HepG2 (cell line): ENCODE data around the gene ZG16B. TPM values are rescaled to one million over a fixed set of nuclear protein-coding genes. Genes with fewer than 3 reads are reported as not detected.

Experiments used
- ATAC-seq: fragments of 200-7000 bp; cut with Tn5 transposase; 3 replicates; pipeline ENCODE4 v1.9.1; 2020; ENCODE audit warnings: mild to moderate bottlenecking, moderate library complexity
- BruUV-seq: library from RNA; stranded (reverse); fragments of 400-500 nt; replicated peaks from 2 replicates; lab custom pipeline; 2021; lab: Mats Ljungman, UMichigan
- CTCF ChIA-PET: fragments of 300-600 bp; formaldehyde crosslinking; extraction: SDS; loops from one replicate; lab custom pipeline; 2021; ENCODE audit warnings: low total read pairs, inconsistent platforms, low intra/inter-chr PET ratio; lab: Yijun Ruan, JAX
- POLR2A ChIA-PET: fragments of 350-600 bp; sonication (Branson Sonifier 250); formaldehyde crosslinking; loops from one replicate; lab custom pipeline; 2020; ENCODE audit warnings: antibody characterized with exemption, inconsistent platforms; lab: Yijun Ruan, JAX
- DNase-seq: peaks from one replicate; pipeline ENCODE4 v3.0.0-alpha.2; 2015; ENCODE audit warnings: low spot score
- FAIRE-seq: peaks from 3 replicates; lab custom pipeline; 2011; peaks lifted over from hg19 to GRCh38; lab: Jason Lieb, UNC
- H2AFZ ChIP-seq: one replicate; pipeline ENCODE4 v1.6.1; 2011; ENCODE audit warnings: low read length, inconsistent platforms
- H3K27ac ChIP-seq: fragments of 300-600 bp; 3 replicates; pipeline ENCODE4 v1.8.0; 2011; ENCODE audit warnings: mixed run types, mild to moderate bottlenecking, mixed read lengths, low read length, inconsistent platforms; ENCODE audit not compliant: insufficient read depth; ENCODE audit errors: extremely low read length
- H3K27me3 ChIP-seq, 2 experiments: fragments of 200-600 bp in 1 of 2; 2 replicates in 1 of 2; 3 replicates in 1 of 2; pipeline versions ENCODE4 v1.6.0 to v1.8.0; 2011; ENCODE audit warnings: low read length in 2 of 2, mild to moderate bottlenecking in 2 of 2, moderate library complexity in 2 of 2, inconsistent platforms in 1 of 2; ENCODE audit not compliant: insufficient read depth in 2 of 2, control insufficient read depth in 1 of 2
- H3K36me3 ChIP-seq, 2 experiments: fragments of 200-600 bp in 1 of 2; replicated peaks in 1 of 2; 2 replicates in 1 of 2; 3 replicates in 1 of 2; pipeline versions ENCODE4 v1.5.1 to v1.8.0; 2011; ENCODE audit warnings: low read length in 2 of 2, inconsistent platforms in 1 of 2; ENCODE audit not compliant: insufficient read depth in 2 of 2, control insufficient read depth in 1 of 2
- H3K4me1 ChIP-seq: 2 replicates; pipeline ENCODE4 v1.5.1; 2012; ENCODE audit warnings: low read length, inconsistent platforms; ENCODE audit not compliant: insufficient read depth
- H3K4me2 ChIP-seq: 2 replicates; pipeline ENCODE4 v1.6.0; 2011; ENCODE audit warnings: low read depth, low read length, inconsistent platforms
- H3K4me3 ChIP-seq, 3 experiments: fragments of 200-600 bp in 1 of 3; sonication (generic), shearing (Covaris generic) in 1 of 3; replicated peaks in 1 of 3; 2 replicates each; pipeline ENCODE4 v1.5.1; 2011 to 2016; ENCODE audit warnings: low read length in 3 of 3, inconsistent platforms in 2 of 3, low read depth in 2 of 3, mild to moderate bottlenecking in 2 of 3, control low read depth in 1 of 3, mixed read lengths in 1 of 3; ENCODE audit not compliant: insufficient read depth in 1 of 3
- H3K79me2 ChIP-seq: one replicate; pipeline ENCODE4 v1.6.1; 2011; ENCODE audit warnings: low read length, inconsistent platforms; ENCODE audit not compliant: insufficient read depth
- H3K9ac ChIP-seq: 2 replicates; pipeline ENCODE4 v1.6.0; 2011; ENCODE audit warnings: mild to moderate bottlenecking, low read depth, low read length, inconsistent platforms; ENCODE audit not compliant: insufficient read depth
- H3K9me3 ChIP-seq: 2 replicates; pipeline ENCODE4 v1.5.1; 2012; ENCODE audit warnings: mild to moderate bottlenecking, low read length
- H4K20me1 ChIP-seq: 2 replicates; pipeline ENCODE4 v1.6.0; 2011; ENCODE audit warnings: inconsistent platforms, mild to moderate bottlenecking, low read length, moderate library complexity; ENCODE audit not compliant: insufficient read depth
- RBM22 ChIP-seq: fragments of 200-400 bp; formaldehyde crosslinking; optimal IDR thresholded peaks from 2 replicates; pipeline ENCODE3; 2017; ENCODE audit warnings: mild to moderate bottlenecking, low read length, moderate library complexity
- SMAD9 ChIP-seq: sonication (generic); formaldehyde crosslinking; IDR thresholded peaks from 2 replicates; pipeline ENCODE4 v1.5.1; 2020; ENCODE audit warnings: mild to moderate bottlenecking, missing genetic modification reagents
- TRIM24 ChIP-seq: sonication (generic); formaldehyde crosslinking; IDR thresholded peaks from 2 replicates; pipeline ENCODE4 v1.8.0; 2022; ENCODE audit warnings: mild to moderate bottlenecking, missing genetic modification reagents
- XRCC5 ChIP-seq: fragments of 200-400 bp; formaldehyde crosslinking; optimal IDR thresholded peaks from 2 replicates; pipeline ENCODE3; 2017; ENCODE audit warnings: mild to moderate bottlenecking, low read length
- ZBTB21 ChIP-seq: sonication (generic); formaldehyde crosslinking; IDR thresholded peaks from 2 replicates; pipeline ENCODE4 v1.4.0; 2020; ENCODE audit warnings: missing genetic modification reagents
- ZFP36 ChIP-seq: fragments of 150-350 bp; IDR thresholded peaks from 2 replicates; pipeline ENCODE4 v1.6.1; 2018; ENCODE audit warnings: borderline replicate concordance, low read length, low read depth; ENCODE audit not compliant: partially characterized antibody
- ZNF20 ChIP-seq: sonication (generic); formaldehyde crosslinking; IDR thresholded peaks from 2 replicates; pipeline ENCODE4 v1.4.0; 2020; ENCODE audit warnings: mild to moderate bottlenecking, moderate library complexity, missing genetic modification reagents
- ZNF572 ChIP-seq: sonication (generic); formaldehyde crosslinking; IDR thresholded peaks from 2 replicates; pipeline ENCODE4 v1.5.1; 2020; ENCODE audit warnings: mild to moderate bottlenecking, missing genetic modification reagents
- ZNF605 ChIP-seq: sonication (generic); formaldehyde crosslinking; IDR thresholded peaks from 2 replicates; pipeline ENCODE4 v1.8.0; 2022; ENCODE audit warnings: mild to moderate bottlenecking, missing genetic modification reagents
- WGBS: methylation state at CpG from one replicate; pipeline ENCODE4 v1.1.6; 2017; ENCODE audit warnings: low lambda C conversion rate; 5-methylcytosine and 5-hydroxymethylcytosine counted together
- in situ Hi-C: cut with HindIII; loops from 2 replicates; pipeline ENCODE4 v1.10.0; 2017; ENCODE audit warnings: low pct_unique_long_range_greater_than_20kb; ENCODE audit not compliant: extremely low pct_ligation_motif_present
- intact Hi-C: fragments of 100-400 bp; cut with micrococcal nuclease; formaldehyde crosslinking; loops from one replicate; pipeline ENCODE4 v1.10.0; 2022; ENCODE audit not compliant: unreplicated experiment
- polyA plus RNA-seq, 8 experiments: library from polyadenylated mRNA; depleted of rRNA in 3 of 8; stranded (reverse) in 7 of 8; unstranded in 1 of 8; fragments of >200 nt; fragmentation: Illumina TruSeq in 4 of 8; extraction: Trizol in 4 of 8; gene quantifications; 2 replicates each; pipeline versions ENCODE4 v1.2.1 to v1.2.3, GENCODE V29; 2011 to 2016; ENCODE audit warnings: low read depth in 4 of 8, missing spikeins in 1 of 8, mixed read lengths in 1 of 8; ENCODE audit not compliant: insufficient read depth in 1 of 8
- total RNA-seq, 5 experiments: library from RNA; depleted of rRNA; stranded (reverse); fragments of >200 nt; fragmentation: Illumina TruSeq; extraction: Trizol; gene quantifications; 2 replicates each; pipeline ENCODE4 v1.2.3, GENCODE V29; 2016; ENCODE audit warnings: low read depth in 1 of 5
- TF ChIP-seq, protein P1 (sequence below): sonication (generic); formaldehyde crosslinking; IDR thresholded peaks from 2 replicates; pipeline ENCODE4 v1.4.0; 2020; ENCODE audit warnings: low read depth, mild to moderate bottlenecking, missing genetic modification reagents
- TF ChIP-seq, protein P2 (sequence below): sonication (generic); formaldehyde crosslinking; IDR thresholded peaks from 2 replicates; pipeline ENCODE4 v1.8.0; 2022; ENCODE audit warnings: missing genetic modification reagents, low read depth, mild to moderate bottlenecking, borderline replicate concordance

ZG16B gene
- total and polyA plus RNA-seq, 2 of the 13 experiments (the other 11 are each of a cell fraction or from before 2014, with no cell fraction given), result 1.5 to 11.3 TPM

DNA sequence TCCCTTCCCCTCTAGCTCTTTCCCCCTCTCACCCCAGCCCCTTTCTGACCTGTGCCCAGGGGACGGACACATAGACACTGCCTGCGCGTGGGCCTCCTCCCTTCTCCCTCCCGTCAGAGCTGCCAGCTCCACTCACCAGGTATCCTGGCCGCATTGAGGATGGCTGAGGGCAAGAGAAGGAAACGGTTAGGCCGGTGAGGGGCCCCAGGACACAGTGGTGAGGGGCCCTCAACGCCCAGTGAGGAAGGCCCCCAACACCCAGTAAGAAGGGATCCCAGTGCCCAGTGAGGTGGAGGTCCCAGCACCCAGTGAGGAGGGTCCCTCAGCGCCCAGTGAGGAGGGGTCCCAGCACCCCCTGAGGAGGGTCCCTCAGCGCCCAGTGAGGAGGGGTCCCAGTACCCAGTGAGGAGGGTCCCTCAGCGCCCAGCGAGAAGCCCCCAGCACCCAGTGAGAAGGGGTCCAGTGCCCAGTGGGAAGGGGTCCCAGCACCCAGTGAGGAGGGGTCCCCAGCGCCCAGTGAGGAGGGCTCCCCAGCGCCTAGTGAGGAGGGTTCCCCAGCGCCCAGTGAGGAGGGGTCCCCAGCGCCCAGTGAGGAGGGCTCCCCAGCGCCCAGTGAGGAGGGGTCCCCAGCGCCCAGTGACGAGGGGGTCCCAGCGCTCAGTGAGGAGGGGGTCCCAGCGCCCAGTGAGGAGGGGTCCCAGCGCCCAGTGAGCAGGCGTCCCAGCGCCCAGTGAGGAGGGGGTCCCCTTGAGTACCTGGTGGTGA is 26.8 kb downstream of the ZG16B start:
- Histone ChIP-seq H3K4me3 (peak overlapping the region in 1 of 3 experiments; percentile 63; a peak in 1 of 6 replicates), H3K27ac (no peak overlapping the region), H3K9me3 (peaks cover 12% of the 10 kb centered on the region; the same call in 1 of the 2 replicates), H3K79me2 (no peaks in the 10 kb centered on the region), H2AFZ (no peak overlapping the region), H3K9ac (no peak overlapping the region), H3K27me3 (peaks cover 0 to 2% of the 10 kb centered on the region in 2 experiments; a peak in 2 of 5 replicates), H4K20me1 (no peaks in the 10 kb centered on the region), H3K36me3 (no peaks in the 10 kb centered on the region), H3K4me2 (no peak overlapping the region), H3K4me1 (peaks cover 16% of the 10 kb centered on the region)
- no peak for TF ChIP-seq SMAD9 (CRISPR knock-in tag)
- TF ChIP-seq, protein P1, sequence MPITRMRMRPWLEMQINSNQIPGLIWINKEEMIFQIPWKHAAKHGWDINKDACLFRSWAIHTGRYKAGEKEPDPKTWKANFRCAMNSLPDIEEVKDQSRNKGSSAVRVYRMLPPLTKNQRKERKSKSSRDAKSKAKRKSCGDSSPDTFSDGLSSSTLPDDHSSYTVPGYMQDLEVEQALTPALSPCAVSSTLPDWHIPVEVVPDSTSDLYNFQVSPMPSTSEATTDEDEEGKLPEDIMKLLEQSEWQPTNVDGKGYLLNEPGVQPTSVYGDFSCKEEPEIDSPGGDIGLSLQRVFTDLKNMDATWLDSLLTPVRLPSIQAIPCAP, result no peak
- TF ChIP-seq ZFP36, result no peak
- TF ChIP-seq TRIM24, result no peak
- no peak for TF ChIP-seq ZNF605
- TF ChIP-seq ZNF20, result no peak
- no peak for TF ChIP-seq XRCC5
- no peak for TF ChIP-seq RBM22
- TF ChIP-seq ZBTB21 (CRISPR knock-in tag), result no peak
- TF ChIP-seq, protein P2, sequence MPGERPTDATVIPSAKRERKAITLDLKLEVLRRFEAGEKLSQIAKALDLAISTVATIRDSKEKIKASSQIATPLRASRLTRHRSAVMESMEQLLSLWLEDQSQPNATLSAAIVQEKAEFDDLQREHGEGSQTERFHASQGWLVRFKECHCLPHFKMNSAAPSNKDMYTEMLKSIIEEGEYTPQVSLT (CRISPR knock-in tag), result no peak
- TF ChIP-seq ZNF572 (CRISPR knock-in tag), result no peak
- DNase-seq, result no peak
- intact Hi-C loops, result no loop called here
- in situ Hi-C loops, result no loop called here
- POLR2A ChIA-PET, result interaction anchor here (0.6 to 2.1 kb wide), 2 partner anchors 11 to 279 kb away, joined by 3 to 11 read pairs; no protein-coding TSS in a partner anchor
- ATAC-seq, result no peak
- BruUV-seq, result no TSS peak
- FAIRE-seq, result no peak
- CTCF ChIA-PET, result no interaction called here
- 60% methylated on average over 8 of the region's 24 CpGs for whole genome bisulfite sequencing
